ENCODE measurements around the gene GPC6.

- TF ChIP-seq CTCF (IDR thresholded peaks at IDR 0.05 in 2 of 3, conservative IDR thresholded peaks at IDR 0.05 in 1 of 3; ENCODE audit: borderline replicate concordance in 1 of 3, insufficient read depth in 1 of 3, low read depth in 2 of 3, low read length in 2 of 3) (no peak), YY1 (IDR thresholded peaks at IDR 0.05; ENCODE audit: extremely low read depth, insufficient replicate concordance, low read depth, low read length) (no peak), EZH2phosphoT487 (IDR thresholded peaks at IDR 0.05; ENCODE audit: borderline replicate concordance) (no peak), FOSL1 (IDR thresholded peaks at IDR 0.05; ENCODE audit: low read depth) (no peak), RAD21 (IDR thresholded peaks at IDR 0.05; ENCODE audit: low read depth) (no peak), POLR2AphosphoS5 (IDR thresholded peaks at IDR 0.05; ENCODE audit: low read depth, low read length) (no peak), POLR2A (IDR thresholded peaks at IDR 0.05; ENCODE audit: borderline replicate concordance, extremely low read depth, insufficient read depth, insufficient read length) (no peak), TCF7L2 (IDR thresholded peaks at IDR 0.05; ENCODE audit: borderline replicate concordance, extremely low read depth, insufficient read depth, insufficient read length) (no peak), EZH2 (IDR thresholded peaks at IDR 0.05) (no peak)
These were observed 44.2 kb upstream of the GPC6 start for GRCh38 chr13:93182406-93182805.
